Ammon's horn (tissue), 1 donor: ENCODE results near the gene DEFB128.

Experiments
- DNase-seq: peaks from one replicate; pipeline ENCODE4 v3.0.0-alpha.2; 2016; ENCODE audit warnings: low spot score

The DEFB128 gene

DNA sequence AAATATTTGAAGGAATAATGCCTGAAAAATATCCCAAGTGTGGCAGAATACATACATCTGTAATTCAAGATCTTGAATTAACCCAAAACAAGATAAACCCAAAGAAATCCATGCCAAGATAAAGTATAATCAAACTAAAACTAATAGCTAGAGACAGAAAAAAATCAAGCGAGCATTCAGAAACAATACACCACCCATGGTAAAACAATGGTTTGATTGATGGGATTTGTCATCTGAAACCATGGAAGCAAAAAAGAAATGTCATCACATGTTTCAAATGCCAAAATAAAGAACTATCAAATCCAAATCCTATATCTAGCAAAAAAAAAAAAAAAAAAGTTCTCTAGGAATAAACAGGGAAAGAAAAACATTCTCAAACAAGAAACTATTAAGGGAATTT is 37.4 kb downstream of the DEFB128 start:
- no peak for DNase-seq

DNA sequence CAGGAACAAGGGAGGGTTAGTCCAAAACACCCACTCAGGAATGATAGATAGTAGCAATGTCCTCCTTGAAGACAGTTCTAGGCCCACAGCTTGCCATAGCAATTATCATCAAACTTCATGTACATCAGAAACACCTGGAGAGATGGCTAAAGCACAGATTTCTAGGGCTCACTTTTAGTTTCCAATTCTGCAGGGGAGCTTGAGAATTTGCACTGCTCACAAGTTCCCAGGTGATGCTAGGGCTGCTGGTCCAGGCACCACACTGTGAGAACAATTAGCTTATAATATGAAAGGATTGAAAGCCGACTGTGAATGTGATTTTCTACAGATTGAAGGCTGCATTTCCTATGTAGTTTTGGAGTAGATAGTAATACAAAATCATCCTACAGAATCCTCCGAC is 43.6 kb downstream of the DEFB128 start:
- DNase-seq: no peak

DNA sequence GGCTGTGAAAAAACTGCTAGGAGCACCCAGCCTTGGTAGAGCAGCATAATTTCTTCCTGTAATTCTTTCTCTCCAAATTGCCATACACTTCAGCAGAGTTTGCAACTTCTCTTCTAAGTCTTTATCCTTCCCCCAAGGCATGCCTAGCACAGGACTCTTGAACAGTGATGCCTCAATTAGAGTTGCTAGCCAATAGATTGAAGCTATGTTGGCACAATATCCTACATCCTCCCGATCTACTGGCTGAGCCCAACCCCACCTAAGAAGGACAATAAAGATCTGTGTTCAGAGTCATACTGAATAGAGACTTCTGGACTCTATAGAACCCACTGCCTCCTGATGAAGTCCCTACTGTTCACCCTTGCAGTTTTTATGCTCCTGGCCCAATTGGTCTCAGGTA is 47.2 kb downstream of the DEFB128 start, which contains the start of gene DEFB126:
DEFB126 (plus strand) TSS at position 301 of the 400 bp plus-strand sequence; CDS start at position 340, 39 bp downstream.
- no peak for DNase-seq
